ENCODE measurements around the gene CCDC106.
A peak's percentile ranks its signal among the peaks of the same experiment; 100 is the strongest.

The CCDC106 gene

DNA sequence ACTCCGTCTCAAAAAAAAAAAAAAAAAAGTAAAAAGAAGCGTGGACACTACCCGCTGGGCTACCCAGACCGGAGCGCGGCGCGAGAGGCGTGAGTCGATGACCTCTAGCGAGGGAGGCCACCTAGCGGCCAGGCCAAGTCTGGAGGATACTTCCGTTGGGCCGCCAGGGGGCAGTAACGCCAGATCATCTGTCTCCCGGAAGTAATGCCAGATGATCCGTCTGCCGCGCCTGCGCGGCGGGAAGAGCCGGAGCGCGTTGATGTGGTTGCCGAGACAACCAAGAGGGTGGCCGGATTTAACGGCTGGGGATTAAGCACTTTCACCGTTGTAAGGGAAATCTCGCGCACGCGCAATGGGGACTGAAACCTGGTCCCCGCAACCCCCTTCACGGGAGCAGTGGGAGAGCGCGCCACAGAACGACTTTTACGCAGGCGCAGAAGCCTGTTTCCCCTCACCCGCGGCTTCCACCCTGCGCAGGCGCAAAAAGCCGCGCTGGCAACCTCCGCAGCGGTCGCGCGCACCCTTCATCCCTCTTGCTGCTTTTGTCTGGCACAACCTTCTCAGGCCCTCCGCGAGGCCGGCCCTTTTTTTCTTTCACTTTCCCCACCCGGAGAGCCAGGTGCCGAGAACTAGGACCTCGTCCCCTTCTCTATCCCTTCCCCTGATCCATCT lies 5.8 kb downstream of the CCDC106 start (continued):
- TF ChIP-seq ZNF132 (tag by site-specific recombination; IDR thresholded peaks at IDR 0.05; ENCODE audit: borderline replicate concordance) (no peak), ZNF133 (tag by site-specific recombination; IDR thresholded peaks at IDR 0.05) (no peak), ZNF394 (tag by site-specific recombination; IDR thresholded peaks at IDR 0.05; ENCODE audit: borderline replicate concordance) (peak; percentile 57; the same call in 1 of the 2 replicates), ZNF843 (tag by site-specific recombination; IDR thresholded peaks at IDR 0.05) (peak; percentile 61; the same call in 1 of the 2 replicates), ZNF830 (tag by site-specific recombination; IDR thresholded peaks at IDR 0.05; ENCODE audit: low read depth) (no peak), PRDM1 (tag by site-specific recombination; IDR thresholded peaks at IDR 0.05) (peak; percentile 93), ZNF791 (tag by site-specific recombination; IDR thresholded peaks at IDR 0.05) (no peak), GLIS1 (tag by site-specific recombination; IDR thresholded peaks at IDR 0.05) (peak; percentile 57), ZNF660 (tag by site-specific recombination; IDR thresholded peaks at IDR 0.05) (peak; percentile 87), IKZF3 (tag by site-specific recombination; IDR thresholded peaks at IDR 0.05) (no peak), ZNF19 (tag by site-specific recombination; IDR thresholded peaks at IDR 0.05; ENCODE audit: low read depth) (no peak), ZNF747 (tag by site-specific recombination; IDR thresholded peaks at IDR 0.05) (no peak), ZNF404 (tag by site-specific recombination; IDR thresholded peaks at IDR 0.05) (no peak), REPIN1 (tag by site-specific recombination; IDR thresholded peaks at IDR 0.05; ENCODE audit: low read depth) (no peak), ZNF24 (tag by site-specific recombination; IDR thresholded peaks at IDR 0.05) (0 out of 2 replicates have a peak, but pooled peaks have one; percentile 43), ZFP41 (tag by site-specific recombination; IDR thresholded peaks at IDR 0.05; ENCODE audit: borderline replicate concordance) (no peak), ZNF157 (tag by site-specific recombination; IDR thresholded peaks at IDR 0.05) (no peak), KLF9 (tag by site-specific recombination; IDR thresholded peaks at IDR 0.05; ENCODE audit: low read depth) (no peak; the same call in 1 of the 2 replicates), ZNF544 (tag by site-specific recombination; IDR thresholded peaks at IDR 0.05) (no peak), ZSCAN30 (tag by site-specific recombination; IDR thresholded peaks at IDR 0.05) (peak; percentile 63; the same call in 1 of the 2 replicates), ZNF146 (tag by site-specific recombination; IDR thresholded peaks at IDR 0.05) (no peak)
- TF ChIP-seq, protein P1, sequence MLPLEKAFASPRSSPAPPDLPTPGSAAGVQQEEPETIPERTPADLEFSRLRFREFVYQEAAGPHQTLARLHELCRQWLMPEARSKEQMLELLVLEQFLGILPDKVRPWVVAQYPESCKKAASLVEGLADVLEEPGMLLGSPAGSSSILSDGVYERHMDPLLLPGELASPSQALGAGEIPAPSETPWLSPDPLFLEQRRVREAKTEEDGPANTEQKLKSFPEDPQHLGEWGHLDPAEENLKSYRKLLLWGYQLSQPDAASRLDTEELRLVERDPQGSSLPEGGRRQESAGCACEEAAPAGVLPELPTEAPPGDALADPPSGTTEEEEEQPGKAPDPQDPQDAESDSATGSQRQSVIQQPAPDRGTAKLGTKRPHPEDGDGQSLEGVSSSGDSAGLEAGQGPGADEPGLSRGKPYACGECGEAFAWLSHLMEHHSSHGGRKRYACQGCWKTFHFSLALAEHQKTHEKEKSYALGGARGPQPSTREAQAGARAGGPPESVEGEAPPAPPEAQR (tag by site-specific recombination; IDR thresholded peaks at IDR 0.05) = no peak
- TF ChIP-seq, protein P2, sequence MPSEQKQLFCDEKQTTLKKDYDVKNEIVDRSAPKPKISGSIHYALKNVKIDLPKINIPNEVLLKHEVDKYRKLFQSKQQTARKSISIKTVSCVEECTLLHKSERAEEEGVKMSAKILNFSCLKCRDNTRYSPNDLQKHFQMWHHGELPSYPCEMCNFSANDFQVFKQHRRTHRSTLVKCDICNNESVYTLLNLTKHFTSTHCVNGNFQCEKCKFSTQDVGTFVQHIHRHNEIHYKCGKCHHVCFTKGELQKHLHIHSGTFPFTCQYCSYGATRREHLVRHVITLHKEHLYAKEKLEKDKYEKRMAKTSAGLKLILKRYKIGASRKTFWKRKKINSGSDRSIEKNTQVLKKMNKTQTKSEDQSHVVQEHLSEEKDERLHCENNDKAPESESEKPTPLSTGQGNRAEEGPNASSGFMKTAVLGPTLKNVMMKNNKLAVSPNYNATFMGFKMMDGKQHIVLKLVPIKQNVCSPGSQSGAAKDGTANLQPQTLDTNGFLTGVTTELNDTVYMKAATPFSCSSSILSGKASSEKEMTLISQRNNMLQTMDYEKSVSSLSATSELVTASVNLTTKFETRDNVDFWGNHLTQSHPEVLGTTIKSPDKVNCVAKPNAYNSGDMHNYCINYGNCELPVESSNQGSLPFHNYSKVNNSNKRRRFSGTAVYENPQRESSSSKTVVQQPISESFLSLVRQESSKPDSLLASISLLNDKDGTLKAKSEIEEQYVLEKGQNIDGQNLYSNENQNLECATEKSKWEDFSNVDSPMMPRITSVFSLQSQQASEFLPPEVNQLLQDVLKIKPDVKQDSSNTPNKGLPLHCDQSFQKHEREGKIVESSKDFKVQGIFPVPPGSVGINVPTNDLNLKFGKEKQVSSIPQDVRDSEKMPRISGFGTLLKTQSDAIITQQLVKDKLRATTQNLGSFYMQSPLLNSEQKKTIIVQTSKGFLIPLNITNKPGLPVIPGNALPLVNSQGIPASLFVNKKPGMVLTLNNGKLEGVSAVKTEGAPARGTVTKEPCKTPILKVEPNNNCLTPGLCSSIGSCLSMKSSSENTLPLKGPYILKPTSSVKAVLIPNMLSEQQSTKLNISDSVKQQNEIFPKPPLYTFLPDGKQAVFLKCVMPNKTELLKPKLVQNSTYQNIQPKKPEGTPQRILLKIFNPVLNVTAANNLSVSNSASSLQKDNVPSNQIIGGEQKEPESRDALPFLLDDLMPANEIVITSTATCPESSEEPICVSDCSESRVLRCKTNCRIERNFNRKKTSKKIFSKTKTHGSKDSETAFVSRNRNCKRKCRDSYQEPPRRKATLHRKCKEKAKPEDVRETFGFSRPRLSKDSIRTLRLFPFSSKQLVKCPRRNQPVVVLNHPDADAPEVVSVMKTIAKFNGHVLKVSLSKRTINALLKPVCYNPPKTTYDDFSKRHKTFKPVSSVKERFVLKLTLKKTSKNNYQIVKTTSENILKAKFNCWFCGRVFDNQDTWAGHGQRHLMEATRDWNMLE (tag by site-specific recombination; conservative IDR thresholded peaks at IDR 0.05; ENCODE audit: low read depth) = peak; percentile 56
- TF ChIP-seq, protein P3, sequence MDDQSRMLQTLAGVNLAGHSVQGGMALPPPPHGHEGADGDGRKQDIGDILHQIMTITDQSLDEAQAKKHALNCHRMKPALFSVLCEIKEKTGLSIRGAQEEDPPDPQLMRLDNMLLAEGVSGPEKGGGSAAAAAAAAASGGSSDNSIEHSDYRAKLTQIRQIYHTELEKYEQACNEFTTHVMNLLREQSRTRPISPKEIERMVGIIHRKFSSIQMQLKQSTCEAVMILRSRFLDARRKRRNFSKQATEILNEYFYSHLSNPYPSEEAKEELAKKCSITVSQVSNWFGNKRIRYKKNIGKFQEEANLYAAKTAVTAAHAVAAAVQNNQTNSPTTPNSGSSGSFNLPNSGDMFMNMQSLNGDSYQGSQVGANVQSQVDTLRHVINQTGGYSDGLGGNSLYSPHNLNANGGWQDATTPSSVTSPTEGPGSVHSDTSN (CRISPR knock-in tag; IDR thresholded peaks at IDR 0.05) = peak; percentile 93
- TF ChIP-seq, protein P4, sequence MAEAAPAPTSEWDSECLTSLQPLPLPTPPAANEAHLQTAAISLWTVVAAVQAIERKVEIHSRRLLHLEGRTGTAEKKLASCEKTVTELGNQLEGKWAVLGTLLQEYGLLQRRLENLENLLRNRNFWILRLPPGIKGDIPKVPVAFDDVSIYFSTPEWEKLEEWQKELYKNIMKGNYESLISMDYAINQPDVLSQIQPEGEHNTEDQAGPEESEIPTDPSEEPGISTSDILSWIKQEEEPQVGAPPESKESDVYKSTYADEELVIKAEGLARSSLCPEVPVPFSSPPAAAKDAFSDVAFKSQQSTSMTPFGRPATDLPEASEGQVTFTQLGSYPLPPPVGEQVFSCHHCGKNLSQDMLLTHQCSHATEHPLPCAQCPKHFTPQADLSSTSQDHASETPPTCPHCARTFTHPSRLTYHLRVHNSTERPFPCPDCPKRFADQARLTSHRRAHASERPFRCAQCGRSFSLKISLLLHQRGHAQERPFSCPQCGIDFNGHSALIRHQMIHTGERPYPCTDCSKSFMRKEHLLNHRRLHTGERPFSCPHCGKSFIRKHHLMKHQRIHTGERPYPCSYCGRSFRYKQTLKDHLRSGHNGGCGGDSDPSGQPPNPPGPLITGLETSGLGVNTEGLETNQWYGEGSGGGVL (tag by site-specific recombination; IDR thresholded peaks at IDR 0.05) = no peak
- TF ChIP-seq, protein P5, sequence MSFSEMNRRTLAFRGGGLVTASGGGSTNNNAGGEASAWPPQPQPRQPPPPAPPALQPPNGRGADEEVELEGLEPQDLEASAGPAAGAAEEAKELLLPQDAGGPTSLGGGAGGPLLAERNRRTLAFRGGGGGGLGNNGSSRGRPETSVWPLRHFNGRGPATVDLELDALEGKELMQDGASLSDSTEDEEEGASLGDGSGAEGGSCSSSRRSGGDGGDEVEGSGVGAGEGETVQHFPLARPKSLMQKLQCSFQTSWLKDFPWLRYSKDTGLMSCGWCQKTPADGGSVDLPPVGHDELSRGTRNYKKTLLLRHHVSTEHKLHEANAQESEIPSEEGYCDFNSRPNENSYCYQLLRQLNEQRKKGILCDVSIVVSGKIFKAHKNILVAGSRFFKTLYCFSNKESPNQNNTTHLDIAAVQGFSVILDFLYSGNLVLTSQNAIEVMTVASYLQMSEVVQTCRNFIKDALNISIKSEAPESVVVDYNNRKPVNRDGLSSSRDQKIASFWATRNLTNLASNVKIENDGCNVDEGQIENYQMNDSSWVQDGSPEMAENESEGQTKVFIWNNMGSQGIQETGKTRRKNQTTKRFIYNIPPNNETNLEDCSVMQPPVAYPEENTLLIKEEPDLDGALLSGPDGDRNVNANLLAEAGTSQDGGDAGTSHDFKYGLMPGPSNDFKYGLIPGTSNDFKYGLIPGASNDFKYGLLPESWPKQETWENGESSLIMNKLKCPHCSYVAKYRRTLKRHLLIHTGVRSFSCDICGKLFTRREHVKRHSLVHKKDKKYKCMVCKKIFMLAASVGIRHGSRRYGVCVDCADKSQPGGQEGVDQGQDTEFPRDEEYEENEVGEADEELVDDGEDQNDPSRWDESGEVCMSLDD (tag by site-specific recombination; IDR thresholded peaks at IDR 0.05) = no peak
